Stimulated activated naive B cell treated with anti-CD40 and anti-IgM and Interleukin-4, amounts not matched to agents 10 μg/mL and 1 μg/mL and 100 μg/mL, for 72 hours (primary cell): Measurements from ENCODE around the gene SLC39A11.

Experiments used
- ATAC-seq, 2 donors: fragments of 150-1000 bp; cut with Tn5 transposase; replicated peaks; 2 replicates each; pipeline ENCODE4 v1.10.0; 2021; ENCODE audit warnings: moderate library complexity in 1 of 2
- DNase-seq: peaks from one replicate; pipeline ENCODE4 v3.0.0; 2021
- H3K27ac Mint-ChIP-seq: one replicate; pipeline ENCODE4 v1.8.0; 2022; ENCODE audit warnings: mild to moderate bottlenecking, mixed read lengths
- H3K27me3 Mint-ChIP-seq, 2 donors: one replicate each; pipeline ENCODE4 v1.8.0; 2022; ENCODE audit warnings: mixed read lengths in 2 of 2
- H3K36me3 Mint-ChIP-seq, 2 donors: one replicate each; pipeline ENCODE4 v1.8.0; 2022; ENCODE audit warnings: mixed read lengths in 2 of 2, mild to moderate bottlenecking in 1 of 2
- H3K4me1 Mint-ChIP-seq, 2 donors: one replicate each; pipeline ENCODE4 v1.8.0; 2022; ENCODE audit warnings: mixed read lengths in 2 of 2, mild to moderate bottlenecking in 1 of 2
- H3K4me3 Mint-ChIP-seq, 2 donors: one replicate each; pipeline ENCODE4 v1.8.0; 2022; ENCODE audit warnings: mild to moderate bottlenecking in 2 of 2, mixed read lengths in 2 of 2, moderate library complexity in 1 of 2
- H3K9me3 Mint-ChIP-seq, 2 donors: one replicate each; pipeline ENCODE4 v1.8.0; 2022; ENCODE audit warnings: mixed read lengths in 2 of 2, mild to moderate bottlenecking in 1 of 2

The SLC39A11 gene

DNA sequence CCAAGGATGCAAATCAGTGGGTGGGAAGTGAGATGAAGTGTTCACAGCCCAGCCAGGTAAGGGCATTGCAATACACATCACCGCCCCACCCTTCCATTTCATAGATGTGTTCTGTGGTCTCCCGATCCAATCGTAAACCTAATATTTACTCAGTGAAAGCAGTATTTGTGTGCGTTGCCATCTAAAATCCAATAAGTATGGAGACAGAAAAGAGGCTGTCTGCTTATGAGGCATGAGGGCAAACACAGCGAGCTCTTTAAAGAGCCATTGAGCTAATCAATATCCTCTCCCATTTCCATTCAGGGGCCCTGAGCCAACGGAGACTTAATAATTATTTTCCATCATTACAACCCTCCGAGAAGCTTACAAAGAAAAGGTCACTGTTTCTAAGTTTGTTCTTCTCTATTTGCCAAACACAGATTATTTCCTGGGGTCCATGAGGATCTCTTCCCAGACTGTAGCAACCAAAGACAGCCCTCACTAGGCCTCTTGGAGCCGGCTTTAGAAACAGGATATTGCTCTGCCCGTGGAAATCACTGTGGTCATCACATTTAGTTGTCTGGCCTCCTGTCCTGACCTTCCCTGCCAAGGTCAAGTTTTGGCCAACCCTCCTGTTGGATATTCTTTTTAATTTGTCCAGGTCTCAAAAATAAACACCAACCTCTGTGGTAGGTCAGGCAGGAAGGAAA lies 120.1 kb downstream of the SLC39A11 start:
- peaks cover 19 to 47% of the 10 kb centered on the region in 2 donors for H3K4me1 Mint-ChIP-seq
- no peaks in the 10 kb centered on the region for H3K9me3 Mint-ChIP-seq
- ATAC-seq (no peak), DNase-seq (no peak)
- H3K27me3 Mint-ChIP-seq: no peaks in the 10 kb centered on the region
- peaks cover 7 to 18% of the 10 kb centered on the region in 2 donors for H3K36me3 Mint-ChIP-seq
- no peak overlapping the region for H3K4me3 Mint-ChIP-seq
- no peak overlapping the region for H3K27ac Mint-ChIP-seq

GRCh38 chr17:72971226-72971880 lies 121.1 kb downstream of the SLC39A11 start:
- no peaks in the 10 kb centered on the region for H3K9me3 Mint-ChIP-seq
- no peak for ATAC-seq
- DNase-seq: no peak
- H3K4me1 Mint-ChIP-seq: peaks cover 12 to 36% of the 10 kb centered on the region in 2 donors
- H3K4me3 Mint-ChIP-seq: no peak overlapping the region
- peaks cover 7 to 15% of the 10 kb centered on the region in 2 donors for H3K36me3 Mint-ChIP-seq
- H3K27ac Mint-ChIP-seq: no peak overlapping the region
- H3K27me3 Mint-ChIP-seq: no peaks in the 10 kb centered on the region

- ATAC-seq (no peak), DNase-seq (no peak)
- Mint-ChIP-seq H3K4me1 (peaks cover 12 to 34% of the 10 kb centered on the region in 2 donors), H3K9me3 (no peaks in the 10 kb centered on the region), H3K36me3 (peaks cover 7 to 19% of the 10 kb centered on the region in 2 donors), H3K27me3 (no peaks in the 10 kb centered on the region), H3K27ac (no peak overlapping the region), H3K4me3 (no peak overlapping the region)
Observed at GRCh38 chr17:72970797-72971196, 121.7 kb downstream of the SLC39A11 start.

- ATAC-seq: no peak
- Mint-ChIP-seq H3K27me3 (no peaks in the 10 kb centered on the region), H3K27ac (no peak overlapping the region), H3K36me3 (peaks cover 7 to 24% of the 10 kb centered on the region in 2 donors), H3K4me1 (peaks cover 12 to 34% of the 10 kb centered on the region in 2 donors), H3K4me3 (no peak overlapping the region), H3K9me3 (no peaks in the 10 kb centered on the region)
- no peak for DNase-seq
Observed at GRCh38 chr17:72970246-72970645, 122.2 kb downstream of the SLC39A11 start.

- Mint-ChIP-seq H3K27ac (no peak overlapping the region), H3K27me3 (no peaks in the 10 kb centered on the region), H3K4me3 (no peak overlapping the region), H3K4me1 (peaks cover 12 to 34% of the 10 kb centered on the region in 2 donors), H3K36me3 (peaks cover 7 to 22% of the 10 kb centered on the region in 2 donors), H3K9me3 (no peaks in the 10 kb centered on the region)
- ATAC-seq: no peak
- DNase-seq: no peak
Observed at GRCh38 chr17:72969293-72969906, 123.1 kb downstream of the SLC39A11 start.

GRCh38 chr17:72968798-72969197 lies 123.7 kb downstream of the SLC39A11 start:
- Mint-ChIP-seq H3K36me3 (peaks cover 7 to 22% of the 10 kb centered on the region in 2 donors), H3K27me3 (no peaks in the 10 kb centered on the region), H3K9me3 (no peaks in the 10 kb centered on the region), H3K4me1 (peaks cover 12 to 34% of the 10 kb centered on the region in 2 donors), H3K4me3 (no peak overlapping the region), H3K27ac (no peak overlapping the region)
- DNase-seq (no peak), ATAC-seq (no peak)

GRCh38 chr17:72967977-72968585 lies 124.4 kb downstream of the SLC39A11 start:
- Mint-ChIP-seq H3K4me1 (peaks cover 12 to 34% of the 10 kb centered on the region in 2 donors), H3K36me3 (peaks cover 9 to 22% of the 10 kb centered on the region in 2 donors), H3K4me3 (no peak overlapping the region), H3K27ac (no peak overlapping the region), H3K27me3 (no peaks in the 10 kb centered on the region), H3K9me3 (no peaks in the 10 kb centered on the region)
- DNase-seq (no peak), ATAC-seq (no peak)

GRCh38 chr17:72967277-72967970 lies 125.1 kb downstream of the SLC39A11 start:
- H3K4me3 Mint-ChIP-seq: no peak overlapping the region
- H3K27me3 Mint-ChIP-seq: no peaks in the 10 kb centered on the region
- peaks cover 12 to 32% of the 10 kb centered on the region in 2 donors for H3K4me1 Mint-ChIP-seq
- no peak for ATAC-seq
- peaks cover 7 to 20% of the 10 kb centered on the region in 2 donors for H3K36me3 Mint-ChIP-seq
- H3K9me3 Mint-ChIP-seq: no peaks in the 10 kb centered on the region
- no peak overlapping the region for H3K27ac Mint-ChIP-seq
- DNase-seq: no peak

- H3K36me3 Mint-ChIP-seq: peaks cover 12 to 19% of the 10 kb centered on the region in 2 donors
- H3K27ac Mint-ChIP-seq: no peak overlapping the region
- H3K4me3 Mint-ChIP-seq: no peak overlapping the region
- DNase-seq (no peak), ATAC-seq (no peak)
- H3K9me3 Mint-ChIP-seq: no peaks in the 10 kb centered on the region
- H3K4me1 Mint-ChIP-seq: peaks cover 0 to 6% of the 10 kb centered on the region in 2 donors
- no peaks in the 10 kb centered on the region for H3K27me3 Mint-ChIP-seq
Observed at GRCh38 chr17:72962106-72962505, 130.4 kb downstream of the SLC39A11 start.

DNA sequence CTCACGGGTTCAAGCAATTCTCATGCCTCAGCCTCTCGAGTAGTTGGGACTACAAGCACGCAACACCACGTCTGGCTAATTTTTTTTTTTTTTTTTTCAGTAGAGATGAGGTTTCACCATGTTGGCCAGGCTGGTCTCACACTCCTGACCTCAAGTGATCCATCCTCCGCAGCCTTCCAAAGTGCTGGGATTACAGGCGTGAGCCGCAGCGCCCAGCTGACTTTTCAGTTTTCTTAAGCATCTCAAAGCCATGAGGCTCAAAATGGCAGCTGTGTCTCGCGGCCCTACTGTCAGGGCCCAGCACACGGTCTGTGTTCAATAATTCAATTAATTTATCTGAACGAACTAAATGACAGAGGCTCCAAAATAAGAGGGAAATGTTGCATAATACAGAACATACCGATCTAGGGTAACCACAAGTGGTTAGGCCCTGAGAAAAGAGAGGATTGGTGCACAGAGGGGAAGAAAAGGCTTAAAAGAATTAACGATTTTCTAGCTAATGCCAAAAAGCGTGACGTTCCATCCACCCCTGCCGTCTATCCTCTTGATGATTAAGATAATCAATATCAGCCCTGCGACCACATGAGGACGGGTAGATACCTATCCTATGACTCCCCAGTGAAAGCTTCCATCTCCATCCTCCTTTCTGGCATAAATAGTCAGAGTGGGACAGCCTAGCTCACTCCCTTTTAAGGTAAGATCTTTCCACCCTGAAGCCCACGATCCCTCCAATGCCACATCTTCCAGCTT lies 136.9 kb downstream of the SLC39A11 start:
- H3K36me3 Mint-ChIP-seq: peaks cover 3 to 4% of the 10 kb centered on the region in 2 donors
- no peak overlapping the region for H3K27ac Mint-ChIP-seq
- no peak overlapping the region for H3K4me3 Mint-ChIP-seq
- peaks cover 2 to 6% of the 10 kb centered on the region in 2 donors for H3K4me1 Mint-ChIP-seq
- DNase-seq (no peak), ATAC-seq (no peak)
- H3K27me3 Mint-ChIP-seq: no peaks in the 10 kb centered on the region
- no peaks in the 10 kb centered on the region for H3K9me3 Mint-ChIP-seq

DNA sequence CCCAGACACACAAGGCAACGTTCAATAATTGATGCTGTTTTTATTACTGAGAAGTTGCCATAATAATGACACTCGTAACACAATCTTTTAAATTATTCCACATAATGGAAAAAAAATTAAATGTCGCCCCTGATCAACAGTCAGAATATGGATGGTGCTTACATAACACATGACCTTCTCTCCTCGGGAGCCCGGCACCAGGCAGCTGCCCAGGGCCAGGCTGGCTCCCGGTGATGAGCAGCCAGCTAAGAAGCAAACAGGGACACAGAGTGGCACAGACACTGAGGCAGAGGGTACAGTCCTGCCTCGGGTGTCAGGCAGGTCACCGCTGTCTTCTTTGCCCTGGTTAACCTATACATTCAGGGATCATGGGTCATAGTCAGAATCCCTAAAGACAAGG lies 137.9 kb downstream of the SLC39A11 start:
- ATAC-seq (no peak), DNase-seq (no peak)
- peaks cover 2 to 6% of the 10 kb centered on the region in 2 donors for H3K4me1 Mint-ChIP-seq
- H3K9me3 Mint-ChIP-seq: no peaks in the 10 kb centered on the region
- no peaks in the 10 kb centered on the region for H3K27me3 Mint-ChIP-seq
- H3K4me3 Mint-ChIP-seq: no peak overlapping the region
- H3K36me3 Mint-ChIP-seq: peaks cover 3 to 4% of the 10 kb centered on the region in 2 donors
- H3K27ac Mint-ChIP-seq: no peak overlapping the region

GRCh38 chr17:72953621-72954020 lies 138.9 kb downstream of the SLC39A11 start:
- H3K27ac Mint-ChIP-seq: no peak overlapping the region
- H3K27me3 Mint-ChIP-seq: no peaks in the 10 kb centered on the region
- peaks cover 3 to 4% of the 10 kb centered on the region in 2 donors for H3K36me3 Mint-ChIP-seq
- DNase-seq: no peak
- peaks cover 2 to 6% of the 10 kb centered on the region in 2 donors for H3K4me1 Mint-ChIP-seq
- H3K9me3 Mint-ChIP-seq: no peaks in the 10 kb centered on the region
- H3K4me3 Mint-ChIP-seq: no peak overlapping the region
- no peak for ATAC-seq

DNA sequence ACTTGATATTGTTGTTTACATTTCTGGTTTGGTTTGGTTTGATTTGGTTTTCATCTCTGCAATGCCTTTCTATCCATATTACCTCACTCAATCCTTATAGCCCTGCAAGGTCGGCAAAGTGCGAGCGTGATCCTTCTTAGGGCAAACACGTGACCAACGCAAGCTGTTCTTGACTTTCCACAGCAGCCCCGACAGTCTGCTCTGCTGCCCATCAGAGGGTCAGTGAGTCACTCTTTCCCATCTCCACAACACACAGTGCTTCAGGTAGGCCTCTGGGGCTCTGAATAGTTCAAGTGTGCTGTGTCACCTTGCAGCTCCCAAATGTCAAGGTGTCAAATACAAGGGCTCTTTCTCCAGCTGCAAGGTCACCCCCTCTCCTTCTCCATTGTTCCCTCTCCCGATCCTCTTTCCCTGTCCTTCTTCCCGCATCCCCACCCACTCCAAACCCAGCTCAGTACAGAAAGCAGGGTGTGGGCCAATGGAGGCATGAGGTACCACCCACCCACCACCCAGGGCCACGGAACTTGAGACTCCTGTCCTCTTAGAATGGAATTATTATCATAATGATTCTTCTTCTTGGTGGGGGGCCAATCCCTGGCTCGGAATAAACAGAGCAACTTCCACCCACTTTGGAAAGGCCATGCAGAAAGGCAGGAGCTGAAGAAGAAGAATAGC lies 139.7 kb downstream of the SLC39A11 start:
- Mint-ChIP-seq H3K9me3 (no peaks in the 10 kb centered on the region), H3K27ac (peak overlapping the region; percentile 37), H3K27me3 (no peaks in the 10 kb centered on the region), H3K4me3 (no peak overlapping the region), H3K36me3 (peaks cover 9 to 10% of the 10 kb centered on the region in 2 donors), H3K4me1 (peaks cover 0 to 2% of the 10 kb centered on the region in 2 donors)
- ATAC-seq: no peak
- DNase-seq: no peak
